Cerebellar nuclear complex (tissue), 1 donor: Measurements from ENCODE around the gene ALDH3A2.
"Not testable (repeated sequence)": the region's sequence is repeated elsewhere in the genome, so short reads cannot be mapped to it uniquely, and the experiment has no call there.

ENCODE experiments used
- DNase-seq, 2 experiments: peaks; one replicate each; lab custom pipeline; 2025; lab: John Stamatoyannopoulos, UW

ALDH3A2 gene

DNA sequence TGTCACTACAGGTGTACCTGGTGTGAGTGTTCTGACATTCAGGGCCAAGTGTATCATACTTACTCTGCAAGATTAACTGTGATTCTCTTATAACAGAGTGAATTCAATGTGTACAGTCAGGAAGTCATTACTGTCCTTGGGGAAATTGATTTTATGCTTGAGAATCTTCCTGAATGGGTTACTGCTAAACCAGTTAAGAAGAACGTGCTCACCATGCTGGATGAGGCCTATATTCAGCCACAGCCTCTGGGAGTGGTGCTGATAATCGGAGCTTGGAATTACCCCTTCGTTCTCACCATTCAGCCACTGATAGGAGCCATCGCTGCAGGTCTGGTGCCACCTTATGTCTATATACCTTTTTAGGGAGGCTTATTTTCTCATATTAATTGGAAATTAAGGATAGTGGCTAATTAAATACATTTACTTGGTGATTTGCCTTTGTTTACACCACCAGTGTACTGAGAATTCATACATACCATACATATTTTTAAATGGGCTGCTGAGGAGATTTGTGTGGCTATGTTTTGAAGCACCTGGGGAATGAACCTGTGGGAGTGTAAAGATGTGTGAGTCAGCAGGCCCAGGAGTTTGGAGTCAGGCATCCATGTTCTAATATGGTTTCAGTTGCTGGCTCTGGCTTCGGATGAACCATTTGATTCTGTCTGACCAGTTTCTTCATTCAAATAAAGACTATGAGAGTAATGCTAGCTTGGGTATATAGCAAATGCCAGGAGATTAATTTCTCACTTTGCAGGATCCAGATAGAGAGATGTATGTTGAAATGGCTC lies 3.1 kb downstream of the ALDH3A2 start:
- DNase-seq, result no peak

DNA sequence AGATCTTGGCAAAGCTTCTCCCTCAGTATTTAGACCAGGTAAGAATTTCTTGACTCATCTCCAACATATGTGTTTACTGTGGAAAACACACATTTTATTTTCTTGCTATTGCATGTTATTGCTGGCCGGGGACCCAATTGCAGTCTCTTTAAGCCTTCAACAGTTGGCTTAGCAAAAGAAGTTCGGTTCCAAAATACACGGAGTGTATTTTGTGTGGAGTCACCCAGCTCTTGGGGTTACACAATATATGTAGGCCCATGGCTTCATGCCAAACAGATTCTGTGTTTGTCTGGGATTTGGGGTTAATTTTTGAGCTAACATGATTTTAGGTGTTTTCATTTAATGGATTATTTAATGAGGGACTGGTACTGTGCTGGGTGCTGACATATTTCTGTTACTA lies 4.0 kb downstream of the ALDH3A2 start:
- DNase-seq, result no peak

DNA sequence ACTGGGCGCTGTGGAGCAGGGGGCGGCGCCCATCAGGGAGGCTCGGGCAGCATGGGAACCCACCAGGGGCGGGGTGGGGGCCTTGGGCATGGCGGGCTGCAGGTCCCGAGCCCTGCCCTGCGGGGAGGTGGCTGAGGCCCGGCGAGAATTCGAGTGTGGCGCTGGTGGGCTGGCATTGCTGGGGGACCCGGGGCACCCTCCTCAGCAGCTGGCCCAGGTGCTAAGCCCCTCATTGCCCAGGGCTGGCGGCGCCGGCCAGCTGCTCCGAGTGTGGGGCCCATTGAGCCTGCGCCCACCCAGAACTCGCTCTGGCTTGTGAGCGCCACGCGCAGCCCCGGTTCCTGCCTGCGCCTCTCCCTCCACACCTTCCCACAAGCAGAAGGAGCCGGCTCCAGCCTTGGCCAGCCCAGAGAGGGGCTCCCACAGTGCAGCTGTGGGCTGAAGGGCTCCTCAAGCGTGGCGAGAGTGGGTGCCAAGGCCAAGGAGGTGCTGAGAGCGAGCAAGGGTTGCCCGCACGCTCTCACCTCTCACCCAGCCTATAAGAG lies 5.9 kb downstream of the ALDH3A2 start:
- no peak for DNase-seq

DNA sequence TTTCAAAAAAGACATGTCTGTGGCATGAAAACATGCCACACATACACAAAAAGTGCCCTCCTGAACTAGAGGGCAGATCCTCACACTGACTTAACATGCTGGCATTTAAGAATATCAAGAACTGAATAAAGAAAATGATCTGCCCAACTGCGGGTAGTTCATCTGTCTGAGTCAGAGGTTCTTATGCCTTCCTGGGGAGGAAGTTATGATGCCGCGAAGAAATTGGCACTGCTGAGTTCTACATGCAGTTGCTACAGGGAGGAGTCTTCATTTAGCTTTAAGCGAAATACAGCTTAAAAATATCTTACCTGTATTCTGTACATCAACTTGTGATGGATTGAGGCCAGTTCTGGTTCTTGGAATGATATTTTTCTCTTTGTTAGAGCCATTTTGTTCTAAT lies 6.3 kb downstream of the ALDH3A2 start:
- DNase-seq, result no peak

DNA sequence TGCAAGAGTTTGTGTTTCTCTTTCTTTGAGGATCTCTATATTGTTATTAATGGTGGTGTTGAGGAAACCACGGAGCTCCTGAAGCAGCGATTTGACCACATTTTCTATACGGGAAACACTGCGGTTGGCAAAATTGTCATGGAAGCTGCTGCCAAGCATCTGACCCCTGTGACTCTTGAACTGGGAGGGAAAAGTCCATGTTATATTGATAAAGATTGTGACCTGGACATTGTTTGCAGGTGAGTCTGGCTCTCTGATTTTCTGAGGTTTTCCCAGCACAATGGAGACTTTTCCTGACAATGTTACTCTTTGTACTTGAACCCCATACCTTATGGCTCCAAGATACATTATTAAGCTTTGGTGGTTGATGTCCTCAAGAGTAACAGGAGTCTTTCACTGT lies 7.8 kb downstream of the ALDH3A2 start:
- no peak for DNase-seq

DNA sequence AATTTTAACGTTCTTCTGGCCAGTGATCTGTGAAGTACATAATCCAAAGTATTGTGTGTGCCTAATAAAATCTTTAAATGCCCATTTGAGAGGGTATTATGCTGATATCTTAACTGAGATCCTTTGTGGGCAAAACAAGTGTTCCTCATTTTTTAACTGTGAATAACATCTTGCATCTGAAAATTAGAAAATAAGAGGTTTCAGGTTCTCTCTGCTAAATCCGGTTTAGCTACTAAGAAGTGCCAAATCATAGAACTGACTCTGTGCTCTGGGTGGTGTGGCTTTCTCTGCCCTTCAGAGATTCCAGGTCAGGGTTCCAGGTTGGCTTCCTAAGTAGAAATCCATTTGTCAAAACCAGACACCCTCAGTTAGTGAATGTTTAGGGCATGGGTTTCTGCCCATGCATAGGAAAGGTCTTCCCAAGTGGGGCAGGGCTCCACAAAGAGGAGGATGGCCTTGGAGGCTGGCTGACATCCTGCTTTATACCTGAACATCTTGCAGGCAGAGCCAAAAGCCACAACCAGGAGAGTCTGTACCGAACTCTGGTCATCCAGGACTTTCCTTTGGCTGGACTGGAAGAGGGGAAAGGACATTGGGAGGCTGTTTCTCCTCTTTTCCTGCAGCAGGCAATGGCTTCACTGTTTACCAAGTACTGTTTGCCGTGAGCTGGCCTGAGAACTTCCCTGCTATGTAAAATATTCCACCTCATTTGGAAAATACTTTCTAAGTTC lies 8.5 kb downstream of the ALDH3A2 start:
- DNase-seq, result no peak

DNA sequence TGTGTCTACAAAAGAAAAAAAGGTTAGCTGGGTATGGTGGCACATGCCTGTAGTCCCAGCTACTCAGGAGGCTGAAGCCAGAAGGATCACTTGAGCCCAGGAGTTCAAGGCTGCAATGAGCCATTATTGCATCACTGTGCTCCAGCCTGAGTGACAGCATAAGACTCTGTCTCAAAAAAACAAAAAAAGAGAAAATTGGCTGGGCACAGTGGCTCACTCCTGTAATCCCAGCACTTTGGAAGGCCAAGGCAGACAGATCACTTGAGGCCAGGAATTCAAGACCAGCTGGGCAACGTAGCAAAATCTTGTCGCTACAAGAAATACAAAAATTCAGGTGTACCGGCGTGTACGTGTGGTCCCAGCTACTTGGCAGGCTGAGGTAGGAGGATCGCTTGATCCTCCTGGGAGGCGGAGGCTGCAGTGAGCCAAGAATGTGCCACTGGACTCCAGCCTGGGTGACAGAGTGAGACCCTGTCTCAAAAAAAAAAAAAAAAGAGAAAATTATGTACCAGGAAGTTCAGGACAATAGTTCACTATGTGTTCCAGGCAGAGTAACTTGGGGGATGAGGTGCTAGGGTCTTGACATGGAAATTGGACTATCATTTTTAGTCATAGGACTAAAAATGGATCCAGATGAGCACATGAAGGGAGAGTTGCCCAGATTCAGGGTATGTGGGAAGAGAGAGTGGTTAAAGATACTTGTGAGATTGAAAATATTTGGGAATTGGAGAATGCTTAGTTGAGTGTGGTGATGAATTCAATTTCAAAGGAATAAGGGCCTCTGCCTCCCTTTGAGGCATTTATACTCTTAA lies 11.0 kb downstream of the ALDH3A2 start:
- DNase-seq, result no peak

DNA sequence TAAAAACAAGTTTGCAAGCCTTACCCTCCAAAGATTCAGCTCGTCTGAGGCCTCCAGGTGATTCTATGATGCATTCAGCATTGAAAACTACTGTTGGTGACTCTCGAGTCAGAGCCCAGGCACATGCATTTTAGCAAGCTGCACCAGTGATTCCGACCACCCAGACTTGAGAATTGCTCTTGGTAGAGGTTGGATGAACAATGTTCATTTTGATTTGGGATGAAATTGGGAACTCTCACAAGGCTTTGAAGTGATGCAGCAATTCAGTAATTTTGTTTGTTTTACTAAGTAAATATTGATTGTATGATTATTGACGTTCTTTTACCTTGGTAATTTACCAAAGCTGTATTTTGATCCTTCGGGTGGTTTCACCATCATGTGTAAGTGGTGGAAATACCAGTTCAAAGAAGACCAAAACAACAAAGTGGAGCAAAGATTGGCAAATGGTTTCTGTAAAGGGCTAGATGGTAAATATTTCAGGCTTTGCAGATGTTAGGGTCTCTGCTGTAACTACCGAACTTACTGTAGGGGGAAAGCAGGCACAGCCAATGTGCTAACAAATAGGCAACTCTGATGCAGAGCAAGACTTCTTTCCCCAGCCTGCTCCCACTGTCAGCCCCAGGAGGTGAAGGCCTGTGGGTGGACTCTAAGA lies 11.8 kb downstream of the ALDH3A2 start:
- DNase-seq, result no peak

DNA sequence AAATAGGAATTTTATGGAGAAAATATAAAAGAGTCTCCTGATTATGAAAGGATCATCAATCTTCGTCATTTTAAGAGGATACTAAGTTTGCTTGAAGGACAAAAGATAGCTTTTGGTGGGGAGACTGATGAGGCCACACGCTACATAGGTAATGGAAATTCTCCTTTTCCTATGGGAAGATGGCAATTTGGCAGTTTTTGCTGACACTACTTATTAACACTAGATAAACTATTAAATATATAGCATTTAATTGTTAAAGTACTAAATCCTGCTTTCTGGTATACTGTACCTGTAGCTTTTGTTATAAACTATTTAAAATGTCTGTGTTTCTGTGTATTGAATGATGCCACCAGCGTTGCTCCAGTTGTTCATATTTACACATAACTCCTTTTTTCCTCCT lies 12.6 kb downstream of the ALDH3A2 start:
- no peak for DNase-seq

DNA sequence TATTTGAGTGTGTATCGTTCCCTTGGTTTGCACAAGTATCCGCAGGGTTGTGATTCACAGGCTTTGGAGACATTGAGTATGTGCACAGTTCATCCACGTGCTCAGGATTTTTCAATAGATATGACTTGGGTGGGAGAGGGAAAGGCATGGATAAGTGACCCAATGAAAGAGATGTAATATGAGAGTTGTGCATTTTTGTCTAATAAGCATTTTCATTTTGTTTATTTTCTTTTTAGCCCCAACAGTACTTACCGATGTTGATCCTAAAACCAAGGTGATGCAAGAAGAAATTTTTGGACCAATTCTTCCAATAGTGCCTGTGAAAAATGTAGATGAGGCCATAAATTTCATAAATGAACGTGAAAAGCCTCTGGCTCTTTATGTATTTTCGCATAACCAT lies 14.5 kb downstream of the ALDH3A2 start:
- no peak for DNase-seq

DNA sequence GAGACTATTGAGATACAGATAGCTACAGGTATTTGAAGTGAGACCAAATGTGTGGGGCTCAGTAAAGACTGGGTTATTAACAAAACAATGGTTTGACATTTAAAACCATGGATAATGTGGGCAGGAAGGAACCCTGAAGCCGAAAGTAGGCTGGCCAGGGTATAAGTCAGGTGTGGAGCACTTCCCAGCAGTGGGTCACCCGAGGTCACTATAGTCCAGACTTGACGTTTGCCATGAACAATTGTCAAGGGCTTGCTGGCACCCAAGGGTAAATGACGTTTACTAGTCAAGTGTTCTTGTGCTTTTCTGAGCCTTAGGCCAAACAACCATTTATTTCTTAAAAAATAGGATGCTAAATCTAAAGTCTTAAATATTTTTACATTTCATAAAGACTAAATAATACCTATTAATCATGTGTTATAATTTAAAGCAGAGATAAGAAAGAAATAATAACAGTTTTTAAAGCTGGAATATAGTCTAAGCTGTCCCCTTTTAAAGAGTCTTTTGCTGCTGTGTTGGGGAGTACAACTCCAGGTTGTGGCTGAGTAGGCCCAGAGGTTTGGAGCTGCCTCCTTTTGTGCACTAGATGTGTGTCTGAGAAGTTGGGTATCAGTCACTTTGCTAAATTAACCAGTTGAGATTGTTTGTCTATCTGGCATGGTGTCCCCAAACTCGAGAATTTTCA lies 15.7 kb downstream of the ALDH3A2 start:
- DNase-seq, result no peak

DNA sequence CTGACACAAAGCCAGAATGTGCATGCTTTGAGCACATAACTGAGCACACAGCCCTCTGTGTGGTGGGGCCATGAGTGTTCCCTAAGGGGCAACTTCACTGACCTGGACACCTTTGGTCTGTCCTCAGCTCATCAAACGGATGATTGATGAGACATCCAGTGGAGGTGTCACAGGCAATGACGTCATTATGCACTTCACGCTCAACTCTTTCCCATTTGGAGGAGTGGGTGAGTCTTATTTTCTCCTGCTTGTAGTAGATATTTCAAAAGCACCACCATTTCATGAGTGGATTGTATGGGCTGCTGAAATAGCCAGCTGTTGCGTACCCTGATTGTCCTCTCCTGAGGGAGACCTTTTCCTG lies 16.2 kb downstream of the ALDH3A2 start:
- DNase-seq, result no peak

DNA sequence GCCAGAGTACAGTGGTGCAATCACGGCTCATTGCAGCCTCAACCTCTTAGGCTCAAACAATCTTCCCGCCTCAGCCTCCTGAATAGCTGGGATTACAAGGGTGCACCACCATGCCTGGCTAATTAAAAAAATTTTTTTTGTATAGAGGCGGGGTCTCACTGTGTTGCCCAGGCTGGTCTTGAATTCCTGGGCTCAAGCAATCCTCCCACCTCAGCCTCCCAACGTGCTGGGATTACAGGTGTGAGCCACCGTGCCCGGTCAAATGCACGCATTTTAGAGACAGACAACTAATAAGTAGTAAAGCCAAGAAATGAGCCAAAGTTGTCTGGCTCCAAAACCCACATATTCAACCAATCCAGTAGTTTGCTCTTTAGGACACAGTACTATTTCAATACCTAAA lies 21.1 kb downstream of the ALDH3A2 start:
- not testable (repeated sequence) for DNase-seq

DNA sequence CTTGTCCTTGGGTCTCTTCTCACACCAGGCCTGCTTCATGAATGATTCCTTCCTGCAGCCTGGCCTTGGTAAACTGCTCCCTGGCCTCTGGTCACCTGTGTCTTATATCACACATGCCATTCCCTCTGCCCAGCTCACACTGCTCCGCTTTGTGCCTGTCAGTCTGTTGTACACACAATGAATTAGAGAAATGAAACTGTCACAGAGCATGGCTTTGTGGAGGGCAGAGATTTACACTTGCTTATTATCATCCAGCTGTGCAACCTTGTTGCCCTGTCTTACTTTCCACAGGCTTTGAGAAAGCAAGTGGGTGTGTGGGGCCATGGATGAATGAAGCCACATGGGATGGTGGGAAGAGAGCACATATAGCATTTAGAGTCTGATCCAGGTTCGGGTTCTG lies 22.4 kb downstream of the ALDH3A2 start:
- no peak for DNase-seq

DNA sequence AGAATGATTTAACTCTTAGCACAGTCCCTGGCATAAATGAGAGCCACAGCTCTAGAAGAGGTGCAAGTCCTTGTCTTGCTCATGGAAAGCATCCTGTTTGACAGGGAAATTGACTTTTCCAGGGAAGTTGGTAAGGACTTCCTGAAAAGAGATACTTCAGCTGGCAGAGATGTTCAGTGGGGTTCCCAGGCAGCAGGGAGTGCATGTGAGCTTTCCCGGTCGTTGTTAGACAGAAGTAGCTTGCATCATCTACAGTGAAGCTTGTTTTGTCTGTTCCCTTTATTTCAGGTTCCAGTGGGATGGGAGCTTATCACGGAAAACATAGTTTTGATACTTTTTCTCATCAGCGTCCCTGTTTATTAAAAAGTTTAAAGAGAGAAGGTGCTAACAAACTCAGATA lies 22.9 kb downstream of the ALDH3A2 start:
- DNase-seq, result no peak

DNA sequence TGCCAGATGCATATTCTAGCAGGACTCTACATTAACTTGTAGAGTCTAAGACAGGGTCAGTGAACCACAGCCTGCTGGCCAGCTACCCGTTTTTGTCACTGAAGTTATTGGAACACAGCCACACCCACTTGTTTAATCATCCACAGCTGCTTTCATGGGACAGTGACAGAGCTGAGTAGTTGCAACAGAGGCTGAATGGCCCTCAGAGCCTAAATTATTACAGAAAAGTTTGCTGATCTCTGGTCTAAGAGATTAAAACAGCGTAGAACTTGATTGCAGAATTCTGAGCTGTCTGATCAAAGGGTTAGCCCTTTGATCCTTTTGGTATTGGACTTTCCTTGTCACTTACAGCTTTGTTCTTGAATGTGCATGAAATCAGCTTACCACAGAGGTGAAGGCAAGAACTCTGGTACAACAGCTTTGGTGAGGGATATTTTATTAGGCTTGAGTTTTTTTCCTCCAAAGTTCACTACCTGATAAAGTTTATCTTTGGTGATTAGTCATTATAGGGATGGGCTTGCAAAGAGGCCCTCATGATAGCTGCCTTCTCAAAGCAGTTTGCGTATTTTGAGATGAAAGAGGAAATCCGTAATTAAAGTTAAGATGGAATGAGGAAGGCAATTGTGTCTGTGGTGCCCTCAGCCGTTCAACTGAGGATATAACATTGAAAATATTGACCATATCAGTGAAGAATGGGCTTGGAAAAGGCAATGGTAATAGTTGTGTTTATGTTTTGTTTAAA lies 23.6 kb downstream of the ALDH3A2 start:
- DNase-seq, result no peak

DNA sequence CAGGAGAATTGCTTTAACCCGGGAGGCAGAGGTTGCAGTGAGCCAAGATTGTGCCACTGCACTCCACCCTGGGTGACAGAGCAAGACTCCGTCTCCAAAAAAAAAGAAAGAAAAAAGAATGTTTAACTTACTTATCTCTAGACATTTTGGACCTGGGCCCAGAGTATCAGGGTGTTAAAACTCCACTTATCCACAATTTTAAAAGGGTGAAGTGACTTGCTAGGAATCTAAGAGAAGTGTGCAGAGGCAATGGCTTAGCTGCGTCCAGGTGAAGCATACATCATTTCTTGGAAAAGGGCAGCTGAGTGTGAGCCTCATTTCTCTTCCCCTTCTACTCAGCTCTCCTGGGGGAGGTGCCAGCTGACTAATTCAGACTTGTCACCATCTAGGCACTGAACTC lies 25.1 kb downstream of the ALDH3A2 start:
- no peak for DNase-seq

DNA sequence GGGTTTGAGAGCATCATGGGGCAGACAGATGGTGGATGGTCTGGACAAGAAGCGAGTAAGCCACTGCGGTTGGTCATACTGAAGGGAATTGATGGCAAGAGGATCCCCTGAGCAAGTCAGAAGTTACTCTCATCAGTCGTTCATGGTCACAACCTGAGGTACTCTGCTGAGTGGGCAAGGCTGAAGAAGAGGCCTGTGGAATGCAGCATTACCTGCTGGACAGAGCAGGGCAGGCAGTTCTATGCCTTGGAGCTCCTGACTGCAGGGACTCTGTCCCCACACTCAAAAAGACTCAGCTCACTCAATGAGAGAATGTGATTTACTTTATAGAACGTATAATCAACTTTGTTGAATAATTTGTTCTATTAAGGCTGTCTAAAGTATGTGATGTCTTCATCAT lies 28.3 kb downstream of the ALDH3A2 start:
- DNase-seq, result no peak

DNA sequence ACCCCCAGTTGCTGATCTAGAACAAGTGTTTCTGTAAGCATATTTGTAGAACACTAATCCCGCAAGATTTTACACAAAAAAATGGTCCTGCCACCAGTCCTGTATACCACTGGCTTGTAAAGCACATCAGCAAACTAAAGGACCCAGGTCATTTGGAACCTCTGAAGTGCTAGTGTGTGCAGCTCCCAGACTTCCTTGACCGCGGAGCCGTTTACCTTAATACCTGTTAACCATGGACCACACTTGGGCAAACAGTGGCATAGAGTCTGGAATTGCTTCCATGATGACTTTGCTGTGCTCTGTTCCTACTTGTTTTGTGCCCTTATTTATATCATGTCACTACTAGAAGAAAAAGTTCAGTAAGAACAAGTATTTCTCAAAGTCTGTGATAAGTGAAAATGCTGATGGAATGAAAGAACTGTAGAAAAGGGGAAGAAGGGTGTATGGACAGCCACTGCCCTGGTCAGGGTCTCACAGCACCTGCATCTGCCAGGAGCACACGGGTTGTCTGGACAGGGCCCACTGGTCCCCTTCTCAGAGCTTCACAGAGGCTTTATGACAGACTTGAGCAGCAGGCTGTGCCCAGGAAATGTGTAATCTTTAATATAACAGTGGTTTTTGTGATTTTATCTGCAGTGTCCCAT lies 29.3 kb downstream of the ALDH3A2 start:
- no peak for DNase-seq
